Measurements from ENCODE around the gene RDH11.

DNA sequence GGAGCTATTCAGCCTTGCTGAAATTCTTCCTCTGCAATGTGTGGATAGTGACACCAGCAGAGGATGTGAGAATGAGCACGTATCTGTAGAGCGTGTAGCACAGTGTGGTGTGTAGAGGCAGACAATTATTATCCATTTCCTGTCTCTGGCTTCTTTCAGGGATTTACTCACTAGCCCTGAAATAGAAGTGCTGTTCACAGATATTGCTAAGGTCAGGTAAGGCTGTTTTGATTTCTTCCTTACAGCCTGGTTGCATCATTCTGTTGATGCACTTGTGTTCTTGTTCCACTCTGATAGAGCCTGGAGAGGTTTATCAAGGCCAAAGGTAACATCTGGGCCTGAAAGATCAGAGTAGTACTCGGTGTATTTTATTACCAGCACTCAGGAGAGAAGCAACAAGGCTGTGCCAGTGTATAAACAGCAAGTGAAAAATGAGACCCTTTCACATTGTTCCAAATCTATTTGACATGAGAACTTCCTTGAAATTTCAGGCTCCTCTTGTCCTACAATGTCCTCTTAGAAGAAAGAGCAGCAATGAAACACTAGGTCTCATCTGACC lies 59.1 kb downstream of the RDH11 start:
- no peak for TF ChIP-seq POLR2A (IDR thresholded peaks at IDR 0.05)
- TF ChIP-seq, protein P1, sequence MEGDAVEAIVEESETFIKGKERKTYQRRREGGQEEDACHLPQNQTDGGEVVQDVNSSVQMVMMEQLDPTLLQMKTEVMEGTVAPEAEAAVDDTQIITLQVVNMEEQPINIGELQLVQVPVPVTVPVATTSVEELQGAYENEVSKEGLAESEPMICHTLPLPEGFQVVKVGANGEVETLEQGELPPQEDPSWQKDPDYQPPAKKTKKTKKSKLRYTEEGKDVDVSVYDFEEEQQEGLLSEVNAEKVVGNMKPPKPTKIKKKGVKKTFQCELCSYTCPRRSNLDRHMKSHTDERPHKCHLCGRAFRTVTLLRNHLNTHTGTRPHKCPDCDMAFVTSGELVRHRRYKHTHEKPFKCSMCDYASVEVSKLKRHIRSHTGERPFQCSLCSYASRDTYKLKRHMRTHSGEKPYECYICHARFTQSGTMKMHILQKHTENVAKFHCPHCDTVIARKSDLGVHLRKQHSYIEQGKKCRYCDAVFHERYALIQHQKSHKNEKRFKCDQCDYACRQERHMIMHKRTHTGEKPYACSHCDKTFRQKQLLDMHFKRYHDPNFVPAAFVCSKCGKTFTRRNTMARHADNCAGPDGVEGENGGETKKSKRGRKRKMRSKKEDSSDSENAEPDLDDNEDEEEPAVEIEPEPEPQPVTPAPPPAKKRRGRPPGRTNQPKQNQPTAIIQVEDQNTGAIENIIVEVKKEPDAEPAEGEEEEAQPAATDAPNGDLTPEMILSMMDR (IDR thresholded peaks at IDR 0.05) = no peak
